Measurements from ENCODE around the gene SYNE1. TPM values are rescaled to one million over a fixed set of nuclear protein-coding genes. Genes with fewer than 3 reads are reported as not detected.
A peak's percentile ranks its signal among the peaks of the same experiment; 100 is the strongest.
"Not testable (repeated sequence)": the region's sequence is repeated elsewhere in the genome, so short reads cannot be mapped to it uniquely, and the experiment has no call there.

SYNE1 gene
- total RNA-seq, 4 donors from 2014 or later = 120 to 163 (median 137) TPM

DNA sequence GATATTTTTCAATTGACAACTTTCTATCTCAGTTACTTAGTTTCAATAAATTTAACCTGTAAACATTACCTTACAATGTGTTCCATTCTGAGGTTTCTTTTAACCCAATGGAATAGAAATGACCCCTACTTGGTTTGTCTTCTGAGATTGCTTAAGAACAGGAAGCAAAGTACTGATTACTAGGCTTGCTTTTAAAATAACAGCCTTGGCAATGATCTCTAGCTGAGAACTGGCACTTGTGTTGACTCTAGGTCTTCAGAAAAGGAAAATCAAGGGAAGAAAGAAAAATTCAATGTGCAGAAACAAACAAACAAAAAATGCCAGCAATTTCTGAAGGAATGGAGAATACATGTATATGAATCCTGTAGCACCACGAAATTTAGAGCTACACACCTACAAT, 66.1 kb downstream of the SYNE1 start:
- Histone ChIP-seq H3K27me3 (no peaks in the 10 kb centered on the region), H3K4me3 (no peak overlapping the region), H3K4me1 (peaks cover 0 to 31% (median 2%) of the 10 kb centered on the region in 4 donors), H3K36me3 (no peaks in the 10 kb centered on the region), H3K9me3 (no peaks in the 10 kb centered on the region), H3K27ac (peak overlapping the region in 1 of 4 donors; percentile 60)
- WGBS, 2 donors = 53 to 71% methylated on average over 1 of the region's 1 CpG
- TF ChIP-seq EP300 (IDR thresholded peaks at IDR 0.05) = no peak
- TF ChIP-seq, protein P1, sequence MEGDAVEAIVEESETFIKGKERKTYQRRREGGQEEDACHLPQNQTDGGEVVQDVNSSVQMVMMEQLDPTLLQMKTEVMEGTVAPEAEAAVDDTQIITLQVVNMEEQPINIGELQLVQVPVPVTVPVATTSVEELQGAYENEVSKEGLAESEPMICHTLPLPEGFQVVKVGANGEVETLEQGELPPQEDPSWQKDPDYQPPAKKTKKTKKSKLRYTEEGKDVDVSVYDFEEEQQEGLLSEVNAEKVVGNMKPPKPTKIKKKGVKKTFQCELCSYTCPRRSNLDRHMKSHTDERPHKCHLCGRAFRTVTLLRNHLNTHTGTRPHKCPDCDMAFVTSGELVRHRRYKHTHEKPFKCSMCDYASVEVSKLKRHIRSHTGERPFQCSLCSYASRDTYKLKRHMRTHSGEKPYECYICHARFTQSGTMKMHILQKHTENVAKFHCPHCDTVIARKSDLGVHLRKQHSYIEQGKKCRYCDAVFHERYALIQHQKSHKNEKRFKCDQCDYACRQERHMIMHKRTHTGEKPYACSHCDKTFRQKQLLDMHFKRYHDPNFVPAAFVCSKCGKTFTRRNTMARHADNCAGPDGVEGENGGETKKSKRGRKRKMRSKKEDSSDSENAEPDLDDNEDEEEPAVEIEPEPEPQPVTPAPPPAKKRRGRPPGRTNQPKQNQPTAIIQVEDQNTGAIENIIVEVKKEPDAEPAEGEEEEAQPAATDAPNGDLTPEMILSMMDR (IDR thresholded peaks at IDR 0.05) = no peak
- no peak for TF ChIP-seq POLR2A (IDR thresholded peaks at IDR 0.05)
- DNase-seq (ENCODE audit: low spot score in 2 of 2) = no peak

DNA sequence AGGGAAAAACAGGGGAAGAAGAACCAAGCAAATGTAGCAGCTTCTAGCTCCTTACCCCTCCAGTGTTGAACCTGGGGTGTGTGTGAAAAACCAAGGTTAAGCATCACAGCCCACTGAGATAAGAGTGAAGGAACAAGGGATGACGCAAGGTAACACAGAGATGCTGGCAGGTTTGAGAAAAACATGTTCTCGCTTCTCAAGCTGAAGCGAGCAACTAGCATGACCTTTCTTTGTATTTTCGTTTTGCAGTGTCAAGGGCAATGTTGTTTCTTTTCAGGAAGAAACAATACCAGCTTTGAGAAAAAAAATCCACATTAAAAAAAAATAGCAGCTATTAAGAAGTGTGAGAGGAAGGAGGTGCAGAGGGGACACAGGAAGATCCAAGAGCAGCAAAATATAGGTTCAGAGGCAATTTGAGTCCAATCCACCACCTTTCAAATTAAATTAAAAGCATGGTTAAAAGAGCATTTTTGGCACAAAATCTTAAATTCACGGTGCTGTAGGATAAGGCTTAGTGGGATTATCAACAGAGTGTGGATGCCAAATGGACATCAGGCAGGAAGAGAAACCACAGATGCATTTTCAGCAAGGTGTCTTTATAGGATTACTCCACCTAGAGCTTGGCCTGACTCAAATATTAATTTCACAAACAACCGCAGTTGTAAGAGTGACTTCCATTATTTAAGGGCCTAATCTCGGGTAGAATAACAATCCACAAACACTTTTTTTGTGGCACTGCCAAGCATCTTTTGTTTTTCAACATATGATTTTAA, 70.9 kb downstream of the SYNE1 start:
- no peaks in the 10 kb centered on the region for H3K9me3 ChIP-seq
- TF ChIP-seq EP300 (IDR thresholded peaks at IDR 0.05) (no peak), POLR2A (IDR thresholded peaks at IDR 0.05) (no peak)
- TF ChIP-seq, protein P1 (IDR thresholded peaks at IDR 0.05) = no peak
- peak overlapping the region in 2 of 4 donors; percentile 18 to 39 for H3K27ac ChIP-seq
- no peak overlapping the region for H3K4me3 ChIP-seq
- no peaks in the 10 kb centered on the region for H3K36me3 ChIP-seq
- H3K27me3 ChIP-seq = no peaks in the 10 kb centered on the region
- peaks cover 0 to 7% (median 0%) of the 10 kb centered on the region in 4 donors for H3K4me1 ChIP-seq
- DNase-seq (ENCODE audit: low spot score in 2 of 2) = no peak
- 45 to 48% methylated on average over 7 of the region's 7 CpGs for WGBS, 2 donors

- peaks cover 0 to 5% (median 0%) of the 10 kb centered on the region in 4 donors for H3K4me1 ChIP-seq
- no peaks in the 10 kb centered on the region for H3K36me3 ChIP-seq
- DNase-seq (ENCODE audit: low spot score in 2 of 2) = no peak
- 84 to 89% methylated on average over 5 of the region's 5 CpGs for WGBS, 2 donors
- no peak overlapping the region for H3K4me3 ChIP-seq
- peaks cover 0 to 5% (median 0%) of the 10 kb centered on the region in 4 donors for H3K9me3 ChIP-seq
- TF ChIP-seq EP300 (IDR thresholded peaks at IDR 0.05) = no peak
- TF ChIP-seq, protein P1 (IDR thresholded peaks at IDR 0.05) = no peak
- no peak for TF ChIP-seq POLR2A (IDR thresholded peaks at IDR 0.05)
- no peaks in the 10 kb centered on the region for H3K27me3 ChIP-seq
- H3K27ac ChIP-seq = no peak overlapping the region
Observed at GRCh38 chr6:152563177-152563576, 74.0 kb downstream of the SYNE1 start.

- H3K27ac ChIP-seq; DNase-seq (ENCODE audit: low spot score in 2 of 2); H3K36me3 ChIP-seq; H3K4me3 ChIP-seq; H3K4me1 ChIP-seq; H3K27me3 ChIP-seq: not testable (repeated sequence)
- WGBS, 2 donors = 78 to 89% methylated on average over 1 of the region's 1 CpG
- H3K9me3 ChIP-seq = peaks cover 0 to 19% (median 0%) of the 10 kb centered on the region in 4 donors
Observed at GRCh38 chr6:152558798-152559197, 78.4 kb downstream of the SYNE1 start.

GRCh38 chr6:152557502-152557901, 79.7 kb downstream of the SYNE1 start:
- Histone ChIP-seq H3K4me3 (no peak overlapping the region), H3K36me3 (no peaks in the 10 kb centered on the region), H3K27ac (no peak overlapping the region), H3K4me1 (no peaks in the 10 kb centered on the region), H3K9me3 (peaks cover 0 to 19% (median 0%) of the 10 kb centered on the region in 4 donors), H3K27me3 (no peaks in the 10 kb centered on the region)
- no peak for DNase-seq (ENCODE audit: low spot score in 2 of 2)
- WGBS, 2 donors = 94 to 100% methylated on average over 1 of the region's 1 CpG
- TF ChIP-seq POLR2A (IDR thresholded peaks at IDR 0.05) = no peak
- TF ChIP-seq, protein P1 (IDR thresholded peaks at IDR 0.05) = no peak
- TF ChIP-seq EP300 (IDR thresholded peaks at IDR 0.05) = no peak
